NAMALWA (cell line): ENCODE results near the gene SBK1.
"Not testable (repeated sequence)": the region's sequence is repeated elsewhere in the genome, so short reads cannot be mapped to it uniquely, and the experiment has no call there.

ENCODE experiments used
- DNase-seq: peaks from one replicate; pipeline ENCODE4 v3.0.0-alpha.2; 2015; ENCODE audit warnings: low spot score

The SBK1 gene

GRCh38 chr16:28335678-28336077, 43.4 kb downstream of the SBK1 start:
- DNase-seq: not testable (repeated sequence)

DNA sequence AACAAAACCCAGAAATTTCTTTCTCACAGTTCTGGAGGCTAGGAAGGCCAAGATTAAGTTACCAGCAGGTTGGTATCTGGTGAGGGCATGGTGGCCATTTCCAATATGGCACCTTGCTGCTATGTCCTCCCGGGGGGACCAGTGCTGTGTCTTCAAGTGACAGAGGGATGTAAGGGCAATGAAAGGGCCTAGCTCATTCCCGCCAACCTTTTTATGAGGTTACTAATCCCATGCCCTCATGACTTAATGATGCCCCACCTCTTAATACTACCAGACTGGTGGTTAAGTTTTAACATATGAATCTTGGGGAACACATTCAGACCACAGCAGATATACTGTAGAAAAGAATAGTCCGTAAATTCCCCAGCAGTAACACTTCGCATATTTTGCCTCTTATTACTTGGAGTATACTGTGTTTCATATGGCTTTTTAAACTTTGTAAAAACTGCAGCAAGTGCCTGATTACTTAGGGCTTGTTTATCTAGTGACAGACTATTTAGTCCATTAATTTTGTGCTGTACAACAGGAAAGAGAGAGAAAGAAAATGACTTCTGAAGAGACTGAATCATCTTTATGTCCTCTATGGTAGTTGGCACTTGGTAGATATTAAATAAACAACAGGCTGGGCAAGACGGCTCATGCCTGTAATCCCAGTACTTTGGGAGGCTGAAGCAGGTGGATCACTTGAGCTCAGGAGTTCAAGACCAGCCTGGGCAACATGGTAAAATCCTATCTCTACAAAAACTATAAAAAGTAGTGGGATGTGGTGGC, 44.8 kb downstream of the SBK1 start:
- DNase-seq: not testable (repeated sequence)

DNA sequence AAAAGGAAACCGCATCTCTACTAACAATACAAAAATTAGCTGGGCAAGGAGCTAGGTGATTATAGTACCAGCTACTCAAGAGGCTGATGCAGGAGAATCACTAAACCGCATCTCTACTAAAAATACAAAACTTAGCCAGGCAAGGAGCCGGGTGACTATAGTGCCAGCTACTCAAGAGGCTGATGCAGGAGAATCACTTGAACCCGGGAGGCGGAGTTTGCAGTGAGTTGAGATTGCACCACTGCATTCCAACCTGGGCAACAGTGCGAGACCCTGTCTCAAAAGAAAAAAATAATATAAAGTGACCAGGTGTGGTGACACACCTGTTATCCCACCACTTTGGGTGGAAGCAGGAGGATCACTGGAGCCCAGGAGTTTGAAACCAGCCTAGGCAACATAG, 45.9 kb downstream of the SBK1 start:
- DNase-seq: not testable (repeated sequence)

DNA sequence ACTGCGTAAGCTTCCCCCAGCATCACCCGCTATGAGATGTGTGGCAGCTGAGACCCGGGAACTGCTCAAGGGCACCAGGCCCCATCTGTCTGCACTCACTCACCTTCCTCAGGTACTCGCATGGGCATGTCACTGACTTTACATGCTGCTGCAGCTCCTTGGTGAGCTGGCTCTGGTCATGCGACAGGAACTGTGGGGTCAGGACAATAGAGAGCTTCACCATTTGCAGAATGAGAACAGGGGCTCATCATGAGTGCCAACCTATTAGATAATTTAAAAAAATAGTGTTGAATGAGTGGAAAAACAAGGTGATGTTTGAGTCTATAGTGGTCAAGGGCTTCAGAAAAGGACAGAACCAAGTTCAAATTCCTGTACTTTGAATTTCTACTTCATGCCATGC, 70.3 kb downstream of the SBK1 start:
- not testable (repeated sequence) for DNase-seq

DNA sequence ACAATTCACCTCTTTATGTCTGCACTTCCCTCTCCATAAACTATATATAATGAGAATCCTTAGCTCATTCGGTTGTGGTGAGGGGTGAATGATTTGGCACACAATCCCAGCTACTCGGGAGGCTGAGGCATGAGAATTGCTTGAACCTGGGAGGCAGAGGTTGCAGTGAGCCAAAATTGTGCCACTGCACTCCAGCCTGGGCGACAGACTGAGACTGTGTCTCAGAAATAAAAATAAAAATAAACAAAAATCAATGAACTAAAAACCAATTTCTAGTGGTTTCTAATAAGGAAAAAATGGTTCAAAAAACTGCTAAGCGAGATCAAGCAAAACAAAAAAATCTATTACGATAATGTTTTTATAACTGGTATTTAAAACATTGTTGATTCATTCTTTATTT, 71.1 kb downstream of the SBK1 start, which contains the start of gene NPIPB6:
Gene NPIPB6, minus strand, starts transcription at position 101 of the 400 bp plus-strand sequence. CDS start 686 bp downstream, outside the sequence.
- DNase-seq: not testable (repeated sequence)

GRCh38 chr16:28364268-28365173, 72.2 kb downstream of the SBK1 start:
- DNase-seq: not testable (repeated sequence)

DNA sequence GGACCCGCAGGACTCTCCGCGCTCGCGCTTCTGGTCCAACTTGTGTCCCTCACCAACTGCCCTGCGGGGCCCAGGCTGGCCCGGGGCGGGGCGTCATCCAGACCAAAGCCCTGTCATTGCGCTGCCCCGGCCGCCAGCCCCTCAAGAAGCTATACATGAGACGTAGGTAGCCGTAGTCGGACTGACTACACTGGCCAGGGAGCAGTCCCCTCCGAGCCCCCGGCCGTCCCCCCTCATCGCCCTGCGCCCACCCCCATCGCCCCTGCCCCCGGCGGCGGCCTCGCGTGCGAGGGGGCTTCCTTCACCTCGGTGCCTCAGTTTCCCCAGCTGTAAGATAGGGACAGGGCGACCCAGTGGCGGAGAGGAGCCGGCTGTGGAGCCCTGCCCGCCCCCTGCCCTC, 75.6 kb downstream of the SBK1 start:
- DNase-seq: not testable (repeated sequence)
